OCI-LY3 (cell line): ENCODE measurements around the gene FGF10.

Source experiments
- H2AFZ ChIP-seq: fragments of 200-600, 300-600 bp; shearing (Covaris generic); 2 replicates; pipeline ENCODE4 v1.6.0; 2014; ENCODE audit warnings: antibody characterized with exemption, low read depth, low read length
- H3K27ac ChIP-seq: fragments of 200-600, 300-600 bp; sonication (generic); 2 replicates; pipeline ENCODE4 v1.5.1; 2014; ENCODE audit warnings: mild to moderate bottlenecking, low read length, moderate library complexity, mixed read lengths
- H3K27me3 ChIP-seq: fragments of 200-600, 300-600 bp; sonication (generic); 2 replicates; pipeline ENCODE4 v1.6.1; 2014; ENCODE audit warnings: low read depth, low read length, mixed read lengths
- H3K36me3 ChIP-seq: fragments of 200-600, 300-600 bp; sonication (generic); replicated peaks from 2 replicates; pipeline ENCODE3; 2014; ENCODE audit warnings: low read depth, low read length, mixed read lengths
- H3K4me1 ChIP-seq: fragments of 300-600, 200-600 bp; sonication (generic); 2 replicates; pipeline ENCODE4 v1.6.1; 2014; ENCODE audit warnings: low read length, mixed read lengths
- H3K4me2 ChIP-seq: fragments of 200-600, 300-600 bp; sonication (generic); 2 replicates; pipeline ENCODE4 v1.6.1; 2014; ENCODE audit warnings: low read length, mixed read lengths
- H3K4me3 ChIP-seq: fragments of 300-600, 200-600 bp; sonication (generic); 2 replicates; pipeline ENCODE4 v1.5.1; 2014; ENCODE audit warnings: antibody characterized with exemption, mild to moderate bottlenecking, low read length, moderate library complexity
- H3K79me2 ChIP-seq: fragments of 300-600, 200-600 bp; shearing (Covaris generic); 2 replicates; pipeline ENCODE4 v1.6.1; 2014; ENCODE audit warnings: mild to moderate bottlenecking, low read length, mixed read lengths
- H3K9ac ChIP-seq: fragments of 300-600, 200-600 bp; shearing (Covaris generic); 2 replicates; pipeline ENCODE4 v1.6.0; 2014; ENCODE audit warnings: mild to moderate bottlenecking, low read length, moderate library complexity
- H3K9me3 ChIP-seq: fragments of 200-600, 300-600 bp; shearing (Covaris generic); 2 replicates; pipeline ENCODE4 v1.6.1; 2014; ENCODE audit warnings: low read length, mixed read lengths; ENCODE audit not compliant: insufficient read depth
- H4K20me1 ChIP-seq: fragments of 200-600, 300-600 bp; sonication (generic); 2 replicates; pipeline ENCODE4 v1.6.1; 2016; ENCODE audit warnings: low read length, mixed read lengths; ENCODE audit not compliant: insufficient read depth
- EZH2phosphoT487 ChIP-seq: fragments of 200-600 bp; shearing (Covaris generic); IDR thresholded peaks from 2 replicates; pipeline ENCODE4 v1.6.1; 2018; ENCODE audit warnings: antibody characterized with exemption, mixed run types, low read depth
- TF ChIP-seq, protein P1 (sequence below): fragments of 200-600, 300-600 bp; sonication (generic); IDR thresholded peaks from 2 replicates; pipeline ENCODE4 v1.5.1; 2014; ENCODE audit warnings: antibody characterized with exemption, low read length, low read depth

FGF10 gene

DNA sequence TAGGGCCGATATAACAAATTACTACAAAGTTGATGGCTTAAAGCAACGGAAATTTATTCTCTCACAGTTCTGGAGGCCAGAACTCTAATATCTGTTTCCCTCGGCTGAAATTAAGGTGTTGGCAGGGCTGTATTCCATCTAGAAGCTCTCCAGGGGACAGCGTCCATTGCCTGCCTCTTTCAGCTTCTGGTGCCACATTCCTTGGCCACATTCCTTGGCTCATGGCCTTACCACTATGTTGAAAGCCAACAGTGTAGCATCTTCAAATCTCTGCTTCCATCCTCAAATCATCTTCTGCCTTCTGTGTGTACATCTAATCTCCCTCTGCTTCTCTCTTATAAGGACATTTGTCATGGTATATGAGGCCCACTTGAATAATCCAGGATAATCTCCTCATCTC lies 17.2 kb downstream of the FGF10 start:
- Histone ChIP-seq H2AFZ (no peak overlapping the region), H3K36me3 (no peaks in the 10 kb centered on the region), H3K4me3 (no peak overlapping the region), H3K27ac (no peak overlapping the region), H4K20me1 (no peaks in the 10 kb centered on the region), H3K4me2 (no peak overlapping the region), H3K9me3 (no peaks in the 10 kb centered on the region), H3K79me2 (no peaks in the 10 kb centered on the region), H3K27me3 (no peaks in the 10 kb centered on the region), H3K4me1 (no peaks in the 10 kb centered on the region), H3K9ac (no peak overlapping the region)
- TF ChIP-seq EZH2phosphoT487, result no peak
- TF ChIP-seq, protein P1, sequence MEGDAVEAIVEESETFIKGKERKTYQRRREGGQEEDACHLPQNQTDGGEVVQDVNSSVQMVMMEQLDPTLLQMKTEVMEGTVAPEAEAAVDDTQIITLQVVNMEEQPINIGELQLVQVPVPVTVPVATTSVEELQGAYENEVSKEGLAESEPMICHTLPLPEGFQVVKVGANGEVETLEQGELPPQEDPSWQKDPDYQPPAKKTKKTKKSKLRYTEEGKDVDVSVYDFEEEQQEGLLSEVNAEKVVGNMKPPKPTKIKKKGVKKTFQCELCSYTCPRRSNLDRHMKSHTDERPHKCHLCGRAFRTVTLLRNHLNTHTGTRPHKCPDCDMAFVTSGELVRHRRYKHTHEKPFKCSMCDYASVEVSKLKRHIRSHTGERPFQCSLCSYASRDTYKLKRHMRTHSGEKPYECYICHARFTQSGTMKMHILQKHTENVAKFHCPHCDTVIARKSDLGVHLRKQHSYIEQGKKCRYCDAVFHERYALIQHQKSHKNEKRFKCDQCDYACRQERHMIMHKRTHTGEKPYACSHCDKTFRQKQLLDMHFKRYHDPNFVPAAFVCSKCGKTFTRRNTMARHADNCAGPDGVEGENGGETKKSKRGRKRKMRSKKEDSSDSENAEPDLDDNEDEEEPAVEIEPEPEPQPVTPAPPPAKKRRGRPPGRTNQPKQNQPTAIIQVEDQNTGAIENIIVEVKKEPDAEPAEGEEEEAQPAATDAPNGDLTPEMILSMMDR, result no peak

DNA sequence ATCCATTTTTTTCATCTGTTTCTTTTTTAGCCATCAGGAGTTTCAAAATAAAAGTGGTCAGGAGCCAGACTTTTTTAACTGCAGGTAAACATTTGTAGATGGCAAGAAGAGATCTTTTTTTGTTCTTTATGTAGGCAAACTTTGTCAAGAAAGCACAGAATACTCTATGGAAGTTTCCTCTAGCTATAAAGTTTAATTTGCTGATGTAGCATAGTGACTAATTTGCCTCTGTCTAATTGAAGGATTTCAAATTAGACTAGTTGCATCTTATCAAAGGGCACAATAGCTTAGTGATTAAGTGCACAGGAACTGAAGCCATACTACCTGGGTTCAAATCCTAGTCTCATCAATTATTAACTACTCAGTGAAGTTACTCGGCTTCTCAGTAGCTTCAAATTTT lies 22.0 kb downstream of the FGF10 start:
- Histone ChIP-seq H3K36me3 (no peaks in the 10 kb centered on the region), H3K9ac (no peak overlapping the region), H2AFZ (no peak overlapping the region), H3K4me1 (no peaks in the 10 kb centered on the region), H3K27ac (no peak overlapping the region), H3K4me3 (no peak overlapping the region), H3K27me3 (no peaks in the 10 kb centered on the region), H3K4me2 (no peak overlapping the region), H3K79me2 (no peaks in the 10 kb centered on the region), H3K9me3 (no peaks in the 10 kb centered on the region), H4K20me1 (no peaks in the 10 kb centered on the region)
- TF ChIP-seq EZH2phosphoT487, result no peak
- TF ChIP-seq, protein P1, result no peak

DNA sequence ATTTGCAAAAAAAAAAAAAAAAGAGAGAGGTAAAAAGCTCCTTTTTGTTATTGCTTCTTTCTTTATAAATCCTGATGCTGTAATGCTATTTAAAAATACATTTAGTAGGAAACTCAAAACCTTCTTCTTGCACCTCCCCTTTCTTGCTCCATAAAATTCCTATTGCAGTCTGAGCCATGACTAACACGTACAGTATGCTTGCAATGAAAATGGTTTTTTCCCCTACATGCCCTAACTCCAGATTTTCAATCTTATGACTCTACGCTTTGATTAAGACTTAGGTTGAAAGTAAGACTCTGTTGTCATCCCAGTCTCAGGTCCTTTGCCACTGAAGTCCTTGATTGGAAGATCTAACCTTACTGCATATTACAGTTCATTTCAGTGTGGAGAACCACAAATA lies 23.9 kb downstream of the FGF10 start:
- H3K4me1 ChIP-seq, result no peaks in the 10 kb centered on the region
- H3K9me3 ChIP-seq, result no peaks in the 10 kb centered on the region
- no peak overlapping the region for H3K4me3 ChIP-seq
- no peaks in the 10 kb centered on the region for H3K27me3 ChIP-seq
- H3K27ac ChIP-seq, result no peak overlapping the region
- no peak overlapping the region for H3K9ac ChIP-seq
- H3K4me2 ChIP-seq, result no peak overlapping the region
- H4K20me1 ChIP-seq, result no peaks in the 10 kb centered on the region
- H3K36me3 ChIP-seq, result no peaks in the 10 kb centered on the region
- TF ChIP-seq EZH2phosphoT487, result no peak
- TF ChIP-seq, protein P1, result no peak
- no peak overlapping the region for H2AFZ ChIP-seq
- no peaks in the 10 kb centered on the region for H3K79me2 ChIP-seq

DNA sequence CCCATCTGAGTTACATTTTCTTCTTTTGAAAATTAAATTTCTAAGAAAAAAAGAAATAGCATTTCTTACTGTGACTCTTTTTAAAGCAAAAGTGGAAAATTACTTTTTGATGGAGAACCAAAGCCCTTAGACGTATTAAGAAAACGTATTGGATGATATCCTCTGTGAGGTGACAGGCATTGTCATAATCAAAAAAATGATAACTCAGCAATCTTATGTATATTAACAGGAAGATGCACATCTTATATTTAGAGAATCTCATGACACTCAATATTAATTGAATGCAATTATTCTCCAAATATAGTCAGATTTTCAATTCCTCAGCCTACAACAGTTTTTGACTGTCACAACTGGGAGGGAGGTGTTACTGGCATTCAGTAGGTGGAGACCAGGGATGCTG lies 25.1 kb downstream of the FGF10 start:
- H4K20me1 ChIP-seq, result no peaks in the 10 kb centered on the region
- H3K4me1 ChIP-seq, result no peaks in the 10 kb centered on the region
- H3K9ac ChIP-seq, result no peak overlapping the region
- TF ChIP-seq, protein P1, result no peak
- TF ChIP-seq EZH2phosphoT487, result no peak
- H3K4me3 ChIP-seq, result no peak overlapping the region
- no peak overlapping the region for H3K4me2 ChIP-seq
- no peaks in the 10 kb centered on the region for H3K79me2 ChIP-seq
- no peak overlapping the region for H3K27ac ChIP-seq
- H3K36me3 ChIP-seq, result no peaks in the 10 kb centered on the region
- H3K27me3 ChIP-seq, result no peaks in the 10 kb centered on the region
- H2AFZ ChIP-seq, result no peak overlapping the region
- H3K9me3 ChIP-seq, result no peaks in the 10 kb centered on the region
